Immature natural killer cell (primary cell): ENCODE data around the gene CNKSR3. TPM values are rescaled to one million over a fixed set of nuclear protein-coding genes. Genes with fewer than 3 reads are reported as not detected.

Experiments used
- DNase-seq, 3 donors: peaks; one replicate each; pipeline ENCODE4 v3.0.0; 2022; ENCODE audit warnings: mixed read lengths in 1 of 3
- H3K27ac Mint-ChIP-seq, 6 donors: one replicate each; pipeline ENCODE4 v1.8.0; 2020; ENCODE audit warnings: mixed read lengths in 6 of 6, mild to moderate bottlenecking in 5 of 6, inconsistent platforms in 4 of 6, moderate library complexity in 3 of 6
- H3K27me3 Mint-ChIP-seq, 3 donors: one replicate each; pipeline ENCODE4 v1.8.0; 2020 to 2021; ENCODE audit warnings: low read depth in 3 of 3, mild to moderate bottlenecking in 3 of 3, mixed read lengths in 3 of 3, moderate library complexity in 3 of 3, inconsistent platforms in 1 of 3
- H3K36me3 Mint-ChIP-seq, 3 donors: one replicate each; pipeline ENCODE4 v1.8.0; 2020; ENCODE audit warnings: mixed read lengths in 3 of 3, inconsistent platforms in 2 of 3, mild to moderate bottlenecking in 2 of 3
- H3K4me1 Mint-ChIP-seq, 2 donors: one replicate each; pipeline ENCODE4 v1.8.0; 2020; ENCODE audit warnings: inconsistent platforms in 2 of 2, mild to moderate bottlenecking in 2 of 2, mixed read lengths in 2 of 2, moderate library complexity in 1 of 2
- H3K4me3 Mint-ChIP-seq, 5 donors: one replicate each; pipeline ENCODE4 v1.8.0; 2020; ENCODE audit warnings: mild to moderate bottlenecking in 5 of 5, mixed read lengths in 5 of 5, inconsistent platforms in 3 of 5, moderate library complexity in 3 of 5
- H3K9me3 Mint-ChIP-seq, 6 donors: one replicate each; pipeline ENCODE4 v1.8.0; 2020; ENCODE audit warnings: mild to moderate bottlenecking in 6 of 6, mixed read lengths in 6 of 6, inconsistent platforms in 4 of 6, moderate library complexity in 3 of 6
- polyA plus RNA-seq, 3 donors: library from polyadenylated mRNA; unstranded; fragments of 300-500 nt; fragmentation: Illumina TruSeq; gene quantifications; one replicate each; pipeline ENCODE4 v1.2.3, GENCODE V29; 2021

The CNKSR3 gene
- polyA plus RNA-seq, 3 donors from 2014 or later, result 0.13 TPM; not detected in 2

GRCh38 chr6:154537511-154538325 is 27.2 kb upstream of the CNKSR3 start:
- H3K4me3 Mint-ChIP-seq, result no peak overlapping the region
- H3K9me3 Mint-ChIP-seq, result no peaks in the 10 kb centered on the region
- no peaks in the 10 kb centered on the region for H3K36me3 Mint-ChIP-seq
- DNase-seq, result no peak
- no peaks in the 10 kb centered on the region for H3K4me1 Mint-ChIP-seq
- H3K27ac Mint-ChIP-seq, result no peak overlapping the region
- peaks cover 0 to 3% (median 2%) of the 10 kb centered on the region in 3 donors for H3K27me3 Mint-ChIP-seq

- H3K9me3 Mint-ChIP-seq, result peaks cover 0 to 1% (median 0%) of the 10 kb centered on the region in 6 donors
- no peaks in the 10 kb centered on the region for H3K36me3 Mint-ChIP-seq
- no peak overlapping the region for H3K4me3 Mint-ChIP-seq
- H3K27me3 Mint-ChIP-seq, result peaks cover 0 to 4% (median 2%) of the 10 kb centered on the region in 3 donors
- H3K27ac Mint-ChIP-seq, result no peak overlapping the region
- no peak for DNase-seq
- no peaks in the 10 kb centered on the region for H3K4me1 Mint-ChIP-seq
Measured at GRCh38 chr6:154536999-154537398, 26.5 kb upstream of the CNKSR3 start.

- H3K4me1 Mint-ChIP-seq, result no peaks in the 10 kb centered on the region
- DNase-seq, result no peak
- H3K27me3 Mint-ChIP-seq, result peaks cover 0 to 4% (median 2%) of the 10 kb centered on the region in 3 donors
- H3K36me3 Mint-ChIP-seq, result no peaks in the 10 kb centered on the region
- no peak overlapping the region for H3K4me3 Mint-ChIP-seq
- no peak overlapping the region for H3K27ac Mint-ChIP-seq
- H3K9me3 Mint-ChIP-seq, result peaks cover 0 to 1% (median 0%) of the 10 kb centered on the region in 6 donors
Measured at GRCh38 chr6:154536255-154536654, 25.8 kb upstream of the CNKSR3 start.

GRCh38 chr6:154535851-154536250 is 25.4 kb upstream of the CNKSR3 start:
- Mint-ChIP-seq H3K4me3 (no peak overlapping the region), H3K4me1 (no peaks in the 10 kb centered on the region), H3K9me3 (peaks cover 0 to 1% (median 0%) of the 10 kb centered on the region in 6 donors), H3K36me3 (no peaks in the 10 kb centered on the region), H3K27ac (no peak overlapping the region), H3K27me3 (peaks cover 0 to 4% (median 2%) of the 10 kb centered on the region in 3 donors)
- no peak for DNase-seq

GRCh38 chr6:154535147-154535546 is 24.7 kb upstream of the CNKSR3 start:
- H3K4me3 Mint-ChIP-seq, result no peak overlapping the region
- no peaks in the 10 kb centered on the region for H3K4me1 Mint-ChIP-seq
- no peak overlapping the region for H3K27ac Mint-ChIP-seq
- H3K36me3 Mint-ChIP-seq, result no peaks in the 10 kb centered on the region
- no peak for DNase-seq
- peaks cover 0 to 1% (median 0%) of the 10 kb centered on the region in 6 donors for H3K9me3 Mint-ChIP-seq
- H3K27me3 Mint-ChIP-seq, result peaks cover 0 to 4% (median 2%) of the 10 kb centered on the region in 3 donors

GRCh38 chr6:154534531-154534930 is 24.0 kb upstream of the CNKSR3 start:
- Mint-ChIP-seq H3K36me3 (no peaks in the 10 kb centered on the region), H3K4me3 (no peak overlapping the region), H3K27me3 (peaks cover 0 to 4% (median 2%) of the 10 kb centered on the region in 3 donors), H3K4me1 (no peaks in the 10 kb centered on the region), H3K27ac (no peak overlapping the region), H3K9me3 (peaks cover 0 to 1% (median 0%) of the 10 kb centered on the region in 6 donors)
- DNase-seq, result no peak

GRCh38 chr6:154532426-154532825 is 21.9 kb upstream of the CNKSR3 start:
- Mint-ChIP-seq H3K4me3 (no peak overlapping the region), H3K36me3 (no peaks in the 10 kb centered on the region), H3K9me3 (peaks cover 0 to 1% (median 0%) of the 10 kb centered on the region in 6 donors), H3K27ac (no peak overlapping the region), H3K4me1 (peaks cover 0 to 2% of the 10 kb centered on the region in 2 donors), H3K27me3 (peaks cover 0 to 7% (median 2%) of the 10 kb centered on the region in 3 donors)
- no peak for DNase-seq

- no peak for DNase-seq
- no peaks in the 10 kb centered on the region for H3K36me3 Mint-ChIP-seq
- H3K27ac Mint-ChIP-seq, result no peak overlapping the region
- peaks cover 0 to 1% (median 0%) of the 10 kb centered on the region in 6 donors for H3K9me3 Mint-ChIP-seq
- peaks cover 3 to 12% of the 10 kb centered on the region in 2 donors for H3K4me1 Mint-ChIP-seq
- H3K27me3 Mint-ChIP-seq, result peaks cover 0 to 4% (median 2%) of the 10 kb centered on the region in 3 donors
- H3K4me3 Mint-ChIP-seq, result no peak overlapping the region
Measured at GRCh38 chr6:154529957-154530356, 19.5 kb upstream of the CNKSR3 start.

- DNase-seq, result no peak
- Mint-ChIP-seq H3K4me1 (peaks cover 3 to 12% of the 10 kb centered on the region in 2 donors), H3K27me3 (peaks cover 0 to 7% (median 2%) of the 10 kb centered on the region in 3 donors), H3K27ac (no peak overlapping the region), H3K36me3 (no peaks in the 10 kb centered on the region), H3K4me3 (no peak overlapping the region), H3K9me3 (peaks cover 0 to 1% (median 0%) of the 10 kb centered on the region in 6 donors)
Measured at GRCh38 chr6:154528310-154528915, 17.9 kb upstream of the CNKSR3 start.

- Mint-ChIP-seq H3K4me3 (no peak overlapping the region), H3K27ac (no peak overlapping the region), H3K27me3 (peaks cover 2 to 6% (median 4%) of the 10 kb centered on the region in 3 donors), H3K4me1 (peaks cover 3 to 12% of the 10 kb centered on the region in 2 donors), H3K36me3 (no peaks in the 10 kb centered on the region), H3K9me3 (no peaks in the 10 kb centered on the region)
- DNase-seq, result peak; percentile 10 to 16 (median 11)
Measured at GRCh38 chr6:154526996-154527395, 16.5 kb upstream of the CNKSR3 start.

GRCh38 chr6:154522576-154522975 is 12.1 kb upstream of the CNKSR3 start:
- Mint-ChIP-seq H3K27me3 (peaks cover 2 to 4% (median 3%) of the 10 kb centered on the region in 3 donors), H3K27ac (no peak overlapping the region), H3K36me3 (no peaks in the 10 kb centered on the region), H3K9me3 (no peaks in the 10 kb centered on the region), H3K4me1 (peaks cover 3 to 11% of the 10 kb centered on the region in 2 donors), H3K4me3 (no peak overlapping the region)
- DNase-seq, result no peak

- peaks cover 2 to 3% (median 2%) of the 10 kb centered on the region in 3 donors for H3K27me3 Mint-ChIP-seq
- no peaks in the 10 kb centered on the region for H3K36me3 Mint-ChIP-seq
- no peaks in the 10 kb centered on the region for H3K4me1 Mint-ChIP-seq
- no peak for DNase-seq
- H3K27ac Mint-ChIP-seq, result no peak overlapping the region
- no peak overlapping the region for H3K4me3 Mint-ChIP-seq
- no peaks in the 10 kb centered on the region for H3K9me3 Mint-ChIP-seq
Measured at GRCh38 chr6:154521412-154521811, 10.9 kb upstream of the CNKSR3 start.

- no peaks in the 10 kb centered on the region for H3K9me3 Mint-ChIP-seq
- no peaks in the 10 kb centered on the region for H3K36me3 Mint-ChIP-seq
- peaks cover 2 to 3% (median 2%) of the 10 kb centered on the region in 3 donors for H3K27me3 Mint-ChIP-seq
- H3K4me1 Mint-ChIP-seq, result no peaks in the 10 kb centered on the region
- DNase-seq, result no peak
- no peak overlapping the region for H3K27ac Mint-ChIP-seq
- no peak overlapping the region for H3K4me3 Mint-ChIP-seq
Measured at GRCh38 chr6:154520280-154520679, 9.8 kb upstream of the CNKSR3 start.

- no peaks in the 10 kb centered on the region for H3K9me3 Mint-ChIP-seq
- no peak overlapping the region for H3K4me3 Mint-ChIP-seq
- no peak overlapping the region for H3K27ac Mint-ChIP-seq
- DNase-seq, result no peak
- H3K27me3 Mint-ChIP-seq, result peaks cover under 1 to 4% (median 3%) of the 10 kb centered on the region in 3 donors
- H3K4me1 Mint-ChIP-seq, result no peaks in the 10 kb centered on the region
- no peaks in the 10 kb centered on the region for H3K36me3 Mint-ChIP-seq
Measured at GRCh38 chr6:154518396-154518795, 7.9 kb upstream of the CNKSR3 start.
